ENCODE data around the gene MACROD2.

MACROD2 gene

GRCh38 chr20:14838663-14839628 is 843.6 kb downstream of the MACROD2 start:
- DNase-seq = no peak

GRCh38 chr20:14845199-14846160 is 850.2 kb downstream of the MACROD2 start:
- DNase-seq = no peak

- no peak for DNase-seq
Observed at GRCh38 chr20:14848806-14849205, 853.5 kb downstream of the MACROD2 start.

- DNase-seq = no peak
Observed at GRCh38 chr20:14853079-14853478, 857.8 kb downstream of the MACROD2 start.

DNA sequence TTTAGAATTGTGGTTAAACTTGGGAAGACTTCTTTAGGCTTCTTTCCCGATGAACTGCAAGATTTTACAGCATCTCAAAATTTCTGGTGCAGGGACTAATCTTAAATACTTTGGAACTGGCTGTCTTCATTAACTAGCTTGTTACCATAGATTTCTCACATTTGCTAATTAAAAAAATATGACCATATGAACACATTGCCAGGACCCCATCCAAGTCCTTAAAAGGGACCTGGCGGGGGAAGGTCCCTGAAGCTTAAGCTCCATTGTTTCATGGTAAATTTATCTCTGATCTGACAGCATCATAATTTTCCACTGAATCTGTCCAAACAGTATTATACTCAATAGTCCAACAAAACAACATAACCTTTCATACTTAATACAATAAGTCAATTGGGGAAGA is 859.9 kb downstream of the MACROD2 start:
- no peak for DNase-seq

DNA sequence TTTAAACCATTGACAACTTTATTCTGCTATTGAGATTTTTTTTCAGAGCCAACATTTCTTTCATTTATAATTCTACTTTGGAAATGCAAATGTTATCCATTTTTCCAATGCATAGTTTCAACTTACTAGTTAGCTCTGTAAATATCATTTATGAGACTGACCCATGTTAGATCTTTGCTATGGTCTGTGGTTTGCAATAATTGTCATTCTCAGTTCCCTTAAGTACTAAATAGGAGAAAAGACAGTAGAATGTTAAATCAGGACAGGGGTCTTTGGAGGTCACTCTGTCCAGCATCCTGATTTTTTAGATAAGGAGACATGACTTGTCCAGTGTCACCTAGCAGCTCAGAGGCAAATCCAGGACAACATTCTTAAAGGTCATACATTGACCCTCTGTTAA is 864.3 kb downstream of the MACROD2 start:
- no peak for DNase-seq

DNA sequence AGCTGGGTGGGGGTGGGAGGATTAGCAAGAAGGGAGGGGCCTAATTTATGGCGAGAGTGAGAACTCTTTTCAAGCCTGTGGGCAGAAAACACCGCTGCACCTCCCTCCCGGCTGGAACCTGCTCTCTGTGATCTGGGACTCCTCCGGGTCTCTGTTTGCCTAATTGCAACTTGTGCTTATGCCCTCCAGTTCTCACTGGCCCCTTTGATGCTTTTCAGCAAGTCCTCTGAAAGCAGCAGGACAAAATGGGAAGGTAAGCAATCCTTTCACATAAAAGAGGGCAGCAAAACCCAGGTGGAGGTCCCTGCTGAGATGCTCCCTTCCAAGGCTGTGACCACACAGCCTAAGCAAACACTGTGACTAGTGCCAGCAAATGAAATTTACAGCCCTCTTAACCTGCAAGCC is 865.1 kb downstream of the MACROD2 start:
- no peak for DNase-seq

DNA sequence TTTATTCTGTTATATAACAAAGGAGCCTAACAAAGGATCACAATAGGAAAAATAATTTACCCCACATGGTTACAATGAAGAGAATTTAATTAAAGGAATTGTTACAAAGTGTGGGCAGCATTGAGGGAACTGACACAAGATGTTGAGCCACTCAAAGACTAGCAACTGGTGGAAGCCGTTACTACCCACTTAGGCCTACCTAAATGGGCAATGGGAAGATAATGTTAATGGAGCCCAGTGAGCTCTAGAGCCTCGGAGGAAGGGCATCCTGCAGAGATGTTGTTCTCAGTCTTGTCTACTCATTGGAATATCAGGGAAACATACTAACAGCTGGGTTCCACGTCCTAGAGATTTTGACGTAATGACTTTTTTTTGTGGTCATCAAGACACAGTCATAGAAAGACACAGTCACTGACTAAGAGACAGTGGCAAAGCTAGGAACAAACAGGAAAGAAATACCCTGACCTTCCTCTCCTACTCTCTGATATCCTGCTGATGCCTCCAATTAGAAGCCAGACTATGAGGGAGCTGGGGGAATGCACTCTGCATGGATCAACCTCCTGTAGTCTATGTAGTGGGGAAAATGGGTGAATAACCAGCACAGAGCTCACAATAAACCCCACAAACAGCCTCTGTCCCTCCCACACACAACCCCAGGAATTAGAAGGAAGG is 865.8 kb downstream of the MACROD2 start:
- DNase-seq = no peak

- no peak for DNase-seq
Observed at GRCh38 chr20:14865169-14865568, 869.9 kb downstream of the MACROD2 start.

DNA sequence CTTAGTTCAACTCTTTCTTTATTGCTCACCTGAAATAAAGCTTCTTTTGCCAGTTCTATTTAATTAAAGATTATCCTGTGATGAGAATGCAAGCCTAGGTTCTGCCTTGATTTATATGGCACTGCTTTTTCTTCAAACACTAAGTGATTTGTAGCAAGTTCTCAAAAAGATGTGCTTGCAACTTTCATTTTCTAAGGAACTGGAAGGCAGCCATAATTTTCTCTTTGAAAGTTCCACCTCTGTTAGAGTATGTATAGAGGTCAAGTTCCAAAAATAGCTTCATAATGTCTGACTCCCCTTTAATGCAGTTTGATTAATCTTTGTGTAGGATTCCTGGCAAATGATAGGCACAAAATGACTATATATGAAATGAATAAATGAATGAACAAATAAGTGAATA is 870.4 kb downstream of the MACROD2 start:
- DNase-seq = no peak

DNA sequence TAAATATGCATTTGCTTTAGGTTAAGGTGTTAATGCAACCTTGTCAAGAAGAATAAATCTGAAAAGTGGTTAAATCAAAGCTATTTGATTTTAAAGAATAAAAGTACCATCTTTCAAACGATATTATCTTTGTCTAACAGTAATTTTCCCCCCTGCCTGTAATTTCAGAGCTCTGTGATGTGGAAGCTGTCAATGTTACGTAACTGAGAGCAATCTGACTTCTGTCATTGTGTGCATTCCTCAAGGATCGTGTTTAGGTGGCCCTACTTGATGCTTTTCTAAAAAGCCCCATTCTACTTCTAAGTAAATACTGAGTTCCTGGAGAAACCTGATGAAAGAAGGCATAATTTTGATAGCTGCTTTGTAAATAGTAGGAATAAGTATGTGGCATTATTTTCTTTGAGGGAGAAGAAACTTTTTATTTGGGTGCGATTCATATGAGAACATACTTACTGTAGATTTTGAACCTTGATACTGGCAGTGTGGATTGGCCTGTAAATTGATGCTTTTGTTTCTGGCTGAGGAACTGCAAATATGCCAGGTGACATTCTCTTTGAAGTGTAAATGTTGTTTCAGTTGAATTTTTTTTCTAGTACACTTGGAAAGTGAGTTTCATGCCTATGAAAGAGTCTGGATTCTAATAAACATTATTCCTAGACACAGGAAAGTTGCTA is 871.7 kb downstream of the MACROD2 start:
- DNase-seq = no peak

- DNase-seq = no peak
Observed at GRCh38 chr20:14877301-14878028, 882.1 kb downstream of the MACROD2 start.

- DNase-seq = no peak
Observed at GRCh38 chr20:14878676-14879019, 883.3 kb downstream of the MACROD2 start.

DNA sequence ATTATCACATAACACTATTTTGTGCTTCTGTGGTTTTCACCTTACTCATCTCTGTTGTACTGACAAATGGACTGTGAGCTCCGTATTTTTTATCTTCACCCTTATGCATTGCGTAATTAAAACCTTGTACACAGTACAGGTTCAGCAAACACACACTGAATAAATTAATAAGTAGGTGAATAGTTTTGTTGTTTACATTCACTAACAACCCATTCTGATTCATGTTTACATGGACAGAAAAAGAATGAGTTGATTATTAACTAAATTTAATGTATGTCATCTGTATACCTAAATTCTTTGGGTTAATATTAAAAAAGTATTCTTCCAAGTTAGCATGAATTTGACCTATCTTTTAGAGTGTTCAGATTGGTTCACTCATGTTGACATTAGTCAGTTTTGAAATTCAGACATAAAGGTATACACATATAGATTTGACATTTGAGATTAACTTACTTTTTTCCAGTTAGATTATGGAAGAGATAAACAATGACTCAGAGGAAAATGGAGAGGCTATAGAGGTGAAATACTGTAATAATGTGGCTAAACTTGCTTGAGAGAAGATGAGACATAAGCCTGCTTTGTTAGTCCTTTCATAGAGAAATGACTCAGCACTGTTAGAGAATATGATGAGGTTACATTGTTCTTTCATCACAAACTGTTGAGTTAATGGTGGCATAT is 883.8 kb downstream of the MACROD2 start:
- DNase-seq = no peak

GRCh38 chr20:14879839-14880238 is 884.5 kb downstream of the MACROD2 start:
- DNase-seq = no peak

- no peak for DNase-seq
Observed at GRCh38 chr20:14881518-14881917, 886.2 kb downstream of the MACROD2 start.

DNA sequence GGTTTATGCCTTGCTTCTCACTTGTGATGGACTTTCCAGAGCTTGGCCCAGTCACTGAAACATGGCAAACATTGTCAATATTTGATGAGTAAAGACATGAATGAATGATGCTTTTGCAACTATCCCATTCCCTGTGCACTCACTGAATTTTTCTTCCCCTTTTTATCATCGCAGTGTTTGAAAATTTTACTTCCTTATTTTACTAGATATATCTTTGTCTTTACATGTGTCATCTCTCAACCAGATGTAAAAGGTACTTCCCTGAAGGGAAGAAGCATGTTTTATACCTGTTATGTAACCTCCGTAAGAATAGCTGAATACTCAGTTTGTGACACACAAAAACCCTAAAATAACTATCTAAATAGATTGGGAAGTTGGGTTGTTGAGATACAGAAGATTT is 886.8 kb downstream of the MACROD2 start:
- DNase-seq = no peak

DNA sequence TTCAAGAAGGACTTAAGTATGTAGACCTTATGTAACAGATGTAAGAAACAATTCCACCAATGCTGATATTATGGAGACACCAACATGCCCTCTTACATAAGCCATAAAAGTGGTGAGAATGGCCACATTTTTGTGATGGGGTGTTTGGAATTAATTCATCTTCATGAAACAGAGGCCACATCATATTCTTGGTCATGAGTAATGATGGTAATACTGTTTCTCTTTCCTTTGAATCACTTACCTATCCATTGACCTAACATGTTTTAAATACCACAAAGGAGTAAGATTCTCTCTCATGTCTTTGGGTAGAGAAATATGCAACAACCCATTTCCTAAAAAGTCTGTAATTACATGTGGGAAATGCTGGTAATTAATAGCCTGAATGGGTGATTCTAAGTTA is 887.5 kb downstream of the MACROD2 start:
- DNase-seq = no peak

GRCh38 chr20:14883324-14883723 is 888.0 kb downstream of the MACROD2 start:
- no peak for DNase-seq

DNA sequence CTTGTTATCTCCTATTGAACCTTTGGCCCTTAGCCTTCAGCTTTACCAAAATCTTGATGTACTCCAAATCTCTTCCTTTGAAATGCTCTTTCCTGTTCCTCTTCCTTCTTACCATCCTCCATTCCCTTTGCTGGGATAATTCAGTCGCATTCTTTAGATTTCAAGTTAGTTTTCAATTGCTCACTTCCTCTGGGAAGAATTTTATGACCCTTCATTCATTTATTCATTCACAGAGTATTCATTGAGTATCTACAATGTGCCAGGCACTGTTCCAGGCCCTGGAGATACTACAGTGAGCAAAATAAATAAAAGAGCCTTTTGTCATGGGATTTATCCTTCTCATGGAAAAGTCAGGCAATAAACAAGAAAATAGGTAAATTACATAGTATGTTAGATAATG is 890.3 kb downstream of the MACROD2 start:
- DNase-seq = no peak

- DNase-seq = no peak
Observed at GRCh38 chr20:14888134-14888533, 892.8 kb downstream of the MACROD2 start.

Measured in activated CD4-positive, alpha-beta T cell treated with anti-CD3 and anti-CD28 coated beads for 1 hour (primary cell).